Upper lobe of left lung (tissue), 4 donors: ENCODE results near the gene OR4D2.

Experiments
- CTCF ChIP-seq, 6 experiments: fragments of 450-650 bp in 4 of 6; fragments of 200-600 bp in 2 of 6; sonication (generic) in 2 of 6; IDR thresholded peaks; one replicate each; pipeline ENCODE4 v1.5.1; 2016 to 2019; ENCODE audit warnings: antibody characterized with exemption in 6 of 6
- EP300 ChIP-seq, 4 donors: sonication (generic); formaldehyde crosslinking; IDR thresholded peaks; one replicate each; pipeline ENCODE4 v1.5.1; 2017; ENCODE audit warnings: antibody characterized with exemption in 4 of 4, control low read depth in 2 of 4
- POLR2A ChIP-seq, 4 donors: fragments of 450-650 bp; IDR thresholded peaks; one replicate each; pipeline ENCODE4 v1.5.1; 2016 to 2017; ENCODE audit warnings: antibody characterized with exemption in 4 of 4, mild to moderate bottlenecking in 2 of 4
- POLR2AphosphoS5 ChIP-seq, 2 donors: sonication (generic); formaldehyde crosslinking; IDR thresholded peaks; one replicate each; pipeline ENCODE4 v1.5.1; 2017; ENCODE audit warnings: antibody characterized with exemption in 2 of 2

GRCh38 chr17:58120195-58120822 is 46.5 kb upstream of the OR4D2 start:
- TF ChIP-seq CTCF (IDR thresholded peaks at IDR 0.05) (no peak), POLR2AphosphoS5 (IDR thresholded peaks at IDR 0.05) (no peak), POLR2A (IDR thresholded peaks at IDR 0.05) (no peak), EP300 (IDR thresholded peaks at IDR 0.05) (no peak)
